ENCODE results near the gene SH3PXD2A.

DNA sequence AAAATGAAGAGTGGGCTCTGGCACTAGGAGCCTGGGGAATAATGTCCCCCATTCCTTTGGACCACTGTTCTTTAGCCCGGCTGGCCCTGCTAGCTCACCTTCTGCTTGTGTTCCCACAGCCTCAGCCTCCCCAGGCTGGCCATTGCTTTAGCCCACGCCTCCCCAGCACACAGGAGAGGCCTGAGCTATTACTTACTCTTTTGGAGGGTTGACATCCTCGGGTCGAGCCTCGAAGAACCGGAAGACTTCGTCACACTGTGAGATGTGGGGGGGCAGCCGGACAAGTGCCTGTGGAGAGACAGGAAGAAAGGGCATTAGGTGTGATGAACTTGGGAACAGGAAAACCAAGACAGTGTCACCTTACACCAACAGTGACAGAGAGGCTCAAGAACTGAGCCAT, 131.3 kb downstream of the SH3PXD2A start:
- TF ChIP-seq, protein P1, sequence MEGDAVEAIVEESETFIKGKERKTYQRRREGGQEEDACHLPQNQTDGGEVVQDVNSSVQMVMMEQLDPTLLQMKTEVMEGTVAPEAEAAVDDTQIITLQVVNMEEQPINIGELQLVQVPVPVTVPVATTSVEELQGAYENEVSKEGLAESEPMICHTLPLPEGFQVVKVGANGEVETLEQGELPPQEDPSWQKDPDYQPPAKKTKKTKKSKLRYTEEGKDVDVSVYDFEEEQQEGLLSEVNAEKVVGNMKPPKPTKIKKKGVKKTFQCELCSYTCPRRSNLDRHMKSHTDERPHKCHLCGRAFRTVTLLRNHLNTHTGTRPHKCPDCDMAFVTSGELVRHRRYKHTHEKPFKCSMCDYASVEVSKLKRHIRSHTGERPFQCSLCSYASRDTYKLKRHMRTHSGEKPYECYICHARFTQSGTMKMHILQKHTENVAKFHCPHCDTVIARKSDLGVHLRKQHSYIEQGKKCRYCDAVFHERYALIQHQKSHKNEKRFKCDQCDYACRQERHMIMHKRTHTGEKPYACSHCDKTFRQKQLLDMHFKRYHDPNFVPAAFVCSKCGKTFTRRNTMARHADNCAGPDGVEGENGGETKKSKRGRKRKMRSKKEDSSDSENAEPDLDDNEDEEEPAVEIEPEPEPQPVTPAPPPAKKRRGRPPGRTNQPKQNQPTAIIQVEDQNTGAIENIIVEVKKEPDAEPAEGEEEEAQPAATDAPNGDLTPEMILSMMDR (conservative IDR thresholded peaks at IDR 0.05), result no peak
- TF ChIP-seq ZFX (IDR thresholded peaks at IDR 0.05), result no peak

All from C4-2B (cell line).